ENCODE data around the gene DHRS3.

- TF ChIP-seq SUZ12 (IDR thresholded peaks at IDR 0.05; ENCODE audit: extremely low read depth, insufficient read depth, insufficient read length) (no peak), YY1 (IDR thresholded peaks at IDR 0.05; ENCODE audit: insufficient read depth, insufficient read length) (no peak), ZNF274 (IDR thresholded peaks at IDR 0.05; ENCODE audit: low read depth, low read length) (no peak)
Observed at GRCh38 chr1:12643785-12644184, 25.8 kb upstream of the DHRS3 start, which contains the start of gene AADACL4.
